Measurements from ENCODE around the gene FADS3. TPM values are rescaled to one million over a fixed set of nuclear protein-coding genes. Genes with fewer than 3 reads are reported as not detected.

The FADS3 gene
- total RNA-seq, 1 experiment from 2014 or later = 19.7 TPM

DNA sequence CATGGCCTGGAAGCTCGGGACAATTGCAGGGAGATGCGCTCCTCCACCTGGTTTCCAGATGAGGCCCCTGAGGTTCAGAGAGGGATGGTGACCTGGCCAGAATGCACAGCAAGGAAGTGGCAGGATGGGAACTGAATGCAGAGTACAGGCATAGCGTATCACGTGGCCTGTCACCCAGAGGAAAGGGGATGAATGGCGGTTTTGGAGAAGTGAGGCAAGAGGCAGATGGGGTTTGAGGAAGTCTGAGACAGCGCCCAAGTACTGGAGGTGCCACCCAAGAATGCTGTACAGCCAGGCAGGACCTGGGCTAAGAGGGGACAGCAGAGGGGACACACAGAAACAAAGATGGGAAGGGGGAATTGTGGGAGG, 21.2 kb upstream of the FADS3 start:
- H3K27me3 Mint-ChIP-seq (ENCODE audit: unreplicated experiment) = peaks cover 61% of the 10 kb centered on the region
- peaks cover 2% of the 10 kb centered on the region for H3K36me3 Mint-ChIP-seq (ENCODE audit: insufficient read depth, unreplicated experiment)
- DNase-seq = no peak
- no peak overlapping the region for H3K27ac Mint-ChIP-seq (ENCODE audit: unreplicated experiment)
- no peak for TF ChIP-seq CTCF (IDR thresholded peaks at IDR 0.05; ENCODE audit: unreplicated experiment)
- no peaks in the 10 kb centered on the region for H3K4me1 Mint-ChIP-seq (ENCODE audit: low read depth, unreplicated experiment)
- no peak overlapping the region for H3K4me3 Mint-ChIP-seq (ENCODE audit: low read depth, unreplicated experiment)
- BruUV-seq (replicated peaks) = no TSS peak
- CTCF ChIA-PET = no interaction called here
- intact Hi-C loops (cut with micrococcal nuclease; ENCODE audit: unreplicated experiment) = no loop called here
- H3K9me3 Mint-ChIP-seq (ENCODE audit: low read depth, unreplicated experiment) = no peaks in the 10 kb centered on the region

DNA sequence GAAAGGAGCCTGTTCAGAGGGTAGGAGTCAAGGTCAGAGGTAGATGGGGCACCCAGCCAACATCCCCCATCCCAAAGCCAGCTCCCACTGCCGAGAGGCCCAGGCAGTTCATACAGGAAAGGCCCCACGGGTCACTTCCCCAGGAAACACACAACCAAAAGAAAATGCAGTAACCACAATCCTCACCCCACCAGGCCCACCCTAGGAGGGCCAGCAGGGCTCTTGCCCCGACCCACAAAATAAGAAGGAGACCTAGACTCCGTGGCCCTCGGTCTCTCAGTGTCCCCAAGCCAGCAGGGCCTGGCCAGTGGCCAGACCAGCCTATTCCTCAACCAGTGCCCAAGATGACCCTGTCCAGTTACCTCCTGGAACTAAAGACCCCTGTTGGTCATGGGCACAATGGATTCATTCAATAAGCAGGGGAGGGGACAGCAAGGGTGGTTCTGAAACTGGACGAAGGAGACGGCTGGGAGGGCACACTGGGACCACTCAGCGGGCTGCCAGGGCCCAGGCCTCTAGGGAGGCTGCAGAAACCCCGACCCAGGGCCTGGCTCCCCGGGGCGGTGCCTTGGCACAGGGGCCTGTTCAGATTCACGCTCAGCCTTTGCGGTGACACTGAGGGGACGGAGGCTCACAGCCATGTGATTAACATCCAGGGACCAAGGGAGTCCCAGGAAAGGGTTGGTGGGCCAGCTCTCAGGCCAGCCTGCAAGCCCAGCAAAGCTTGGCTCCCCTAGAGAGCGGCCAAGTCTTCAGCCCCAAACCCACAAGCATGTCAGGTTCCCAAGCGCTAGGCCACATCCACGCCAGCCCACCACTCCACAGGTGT, 20.6 kb upstream of the FADS3 start:
- H3K27ac Mint-ChIP-seq (ENCODE audit: unreplicated experiment) = no peak overlapping the region
- BruUV-seq (replicated peaks) = no TSS peak
- intact Hi-C loops (cut with micrococcal nuclease; ENCODE audit: unreplicated experiment) = no loop called here
- no peak overlapping the region for H3K4me3 Mint-ChIP-seq (ENCODE audit: low read depth, unreplicated experiment)
- CTCF ChIA-PET = interaction anchor here (0.6 kb wide), 1 partner anchor 33 kb away, joined by 3 read pairs; no protein-coding TSS in a partner anchor
- no peaks in the 10 kb centered on the region for H3K4me1 Mint-ChIP-seq (ENCODE audit: low read depth, unreplicated experiment)
- H3K27me3 Mint-ChIP-seq (ENCODE audit: unreplicated experiment) = peaks cover 55% of the 10 kb centered on the region
- no peak for DNase-seq
- no peak for TF ChIP-seq CTCF (IDR thresholded peaks at IDR 0.05; ENCODE audit: unreplicated experiment)
- no peaks in the 10 kb centered on the region for H3K9me3 Mint-ChIP-seq (ENCODE audit: low read depth, unreplicated experiment)
- no peaks in the 10 kb centered on the region for H3K36me3 Mint-ChIP-seq (ENCODE audit: insufficient read depth, unreplicated experiment)

DNA sequence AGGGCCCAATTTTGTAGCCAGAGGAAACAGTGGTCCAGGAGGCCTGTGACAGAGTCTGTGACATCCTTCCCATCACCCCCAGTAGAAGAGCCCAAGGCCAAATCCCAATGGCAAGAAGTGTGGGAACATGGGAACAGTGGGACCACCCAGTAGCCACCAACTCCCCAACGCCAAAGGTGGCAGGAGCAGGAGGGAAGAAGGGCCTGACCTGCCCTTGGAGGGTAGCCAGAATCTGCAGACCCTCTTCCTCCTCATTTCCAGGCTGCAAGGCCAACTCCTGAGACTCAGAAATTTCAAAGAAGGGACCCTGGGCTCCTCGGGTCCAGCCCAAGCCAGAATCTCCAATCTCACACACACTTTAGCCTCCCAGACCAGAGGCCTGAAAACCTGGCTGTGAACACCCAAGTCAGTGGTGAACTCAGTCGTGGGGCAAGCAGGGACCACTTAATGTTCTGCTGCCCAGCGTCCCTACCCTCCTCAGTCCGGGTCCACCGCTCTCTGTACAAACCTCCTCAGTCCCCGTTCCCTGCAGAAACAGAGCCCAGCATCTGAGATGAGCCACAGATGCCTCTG, 19.9 kb upstream of the FADS3 start:
- no peaks in the 10 kb centered on the region for H3K36me3 Mint-ChIP-seq (ENCODE audit: insufficient read depth, unreplicated experiment)
- no peak overlapping the region for H3K4me3 Mint-ChIP-seq (ENCODE audit: low read depth, unreplicated experiment)
- TF ChIP-seq CTCF (IDR thresholded peaks at IDR 0.05; ENCODE audit: unreplicated experiment) = no peak
- intact Hi-C loops (cut with micrococcal nuclease; ENCODE audit: unreplicated experiment) = no loop called here
- H3K27ac Mint-ChIP-seq (ENCODE audit: unreplicated experiment) = no peak overlapping the region
- peaks cover 48% of the 10 kb centered on the region for H3K27me3 Mint-ChIP-seq (ENCODE audit: unreplicated experiment)
- DNase-seq = no peak
- no peaks in the 10 kb centered on the region for H3K9me3 Mint-ChIP-seq (ENCODE audit: low read depth, unreplicated experiment)
- CTCF ChIA-PET = no interaction called here
- H3K4me1 Mint-ChIP-seq (ENCODE audit: low read depth, unreplicated experiment) = no peaks in the 10 kb centered on the region
- BruUV-seq (replicated peaks) = no TSS peak

DNA sequence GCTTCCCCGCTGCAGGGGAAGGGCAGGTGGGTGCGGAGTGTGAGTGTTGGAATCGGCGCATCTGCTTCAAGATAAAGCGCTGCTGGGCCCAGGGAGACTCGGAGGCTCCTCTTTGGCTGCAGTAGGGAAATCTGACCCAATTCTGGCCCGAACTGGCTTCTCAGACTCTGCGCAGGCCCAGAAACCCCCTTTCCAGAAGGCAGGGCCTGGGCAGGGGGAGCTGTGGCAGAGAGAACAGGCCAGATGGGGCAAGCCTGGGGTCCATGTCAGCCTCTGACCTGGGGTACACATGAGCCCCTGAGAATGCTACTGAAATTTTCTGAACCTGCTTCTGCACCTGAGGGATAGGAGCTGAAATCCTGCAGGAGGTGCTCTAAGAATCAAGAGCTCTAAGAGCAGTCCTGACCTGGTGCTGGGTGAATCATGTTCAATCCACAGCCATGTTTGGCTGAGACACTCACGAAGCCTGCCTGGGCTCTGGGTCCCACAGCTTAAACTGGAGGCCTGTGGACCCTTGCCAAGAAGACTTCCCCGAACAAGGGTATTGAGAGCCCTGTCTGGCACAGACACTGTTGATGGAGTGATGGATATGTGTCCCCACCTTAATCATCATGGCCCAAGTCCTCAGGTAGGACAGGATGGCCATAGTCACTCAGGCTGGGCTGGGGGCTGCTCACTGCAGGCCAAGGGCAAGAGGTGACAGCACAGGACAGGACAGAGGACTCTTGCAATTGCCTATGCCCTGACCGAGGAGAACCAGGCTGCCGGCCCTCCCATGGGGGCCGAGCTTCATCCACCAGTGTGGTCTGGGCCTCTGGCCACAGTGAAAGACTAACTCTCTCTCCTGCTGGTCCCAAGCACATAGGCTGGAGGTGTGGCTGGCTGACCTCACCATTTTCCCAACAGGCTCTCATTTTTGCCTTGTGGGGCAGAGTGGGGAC, 19.1 kb upstream of the FADS3 start:
- peaks cover 40% of the 10 kb centered on the region for H3K27me3 Mint-ChIP-seq (ENCODE audit: unreplicated experiment)
- no TSS peak for BruUV-seq (replicated peaks)
- H3K27ac Mint-ChIP-seq (ENCODE audit: unreplicated experiment) = no peak overlapping the region
- no peak for DNase-seq
- intact Hi-C loops (cut with micrococcal nuclease; ENCODE audit: unreplicated experiment) = no loop called here
- CTCF ChIA-PET = no interaction called here
- H3K9me3 Mint-ChIP-seq (ENCODE audit: low read depth, unreplicated experiment) = no peaks in the 10 kb centered on the region
- no peak overlapping the region for H3K4me3 Mint-ChIP-seq (ENCODE audit: low read depth, unreplicated experiment)
- H3K36me3 Mint-ChIP-seq (ENCODE audit: insufficient read depth, unreplicated experiment) = no peaks in the 10 kb centered on the region
- no peaks in the 10 kb centered on the region for H3K4me1 Mint-ChIP-seq (ENCODE audit: low read depth, unreplicated experiment)
- no peak for TF ChIP-seq CTCF (IDR thresholded peaks at IDR 0.05; ENCODE audit: unreplicated experiment)

Data from Calu3 (cell line).